Hematopoietic multipotent progenitor cell treated with erythropoietin and hydrocortisone succinate and interleukin-3 and kit ligand, for 4 days (in vitro differentiated cells): ENCODE data around the gene MEX3C.

ENCODE experiments used
- DNase-seq: peaks from one replicate; pipeline ENCODE4 v3.0.0-alpha.2; 2015

MEX3C gene

DNA sequence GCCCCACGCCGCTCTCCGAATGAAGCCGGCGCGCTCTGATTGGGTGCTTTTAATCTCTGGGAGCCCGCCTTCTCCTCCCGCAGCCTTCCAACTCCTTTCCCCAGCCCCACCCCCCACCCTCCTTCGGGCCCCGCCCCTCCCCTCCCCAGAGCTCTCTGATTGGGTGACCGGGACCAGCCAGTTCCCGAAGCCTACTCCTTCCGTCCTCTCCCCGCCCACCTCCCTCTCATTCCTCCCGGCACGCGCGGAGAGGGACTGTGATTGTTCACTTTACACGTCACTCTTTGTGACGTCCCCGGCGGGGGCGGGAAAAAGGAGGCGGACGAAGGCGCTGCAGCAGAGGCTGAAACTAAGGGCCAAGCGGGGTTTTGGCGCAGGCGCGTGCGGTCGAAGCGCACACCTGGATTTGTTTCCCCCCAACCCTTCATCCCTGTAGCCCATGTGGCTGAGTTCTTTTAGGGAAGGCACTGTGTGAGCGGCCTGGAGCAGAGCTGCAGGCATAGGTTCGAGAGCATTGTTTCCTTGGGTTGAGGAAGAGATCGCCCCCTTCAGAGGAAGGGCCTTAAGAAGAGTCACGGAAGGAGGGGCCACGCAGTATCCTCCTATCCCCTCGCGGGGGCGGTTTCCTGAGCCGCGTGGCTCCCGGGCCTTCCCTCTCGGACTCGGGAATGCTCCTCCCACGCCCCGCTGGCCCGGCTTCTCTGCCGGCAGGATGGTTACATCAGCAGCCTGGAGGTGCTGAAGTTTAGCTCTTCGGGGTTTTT, at the start of gene MEX3C:
Gene MEX3C, minus strand, starts transcription at position 21 of the 764 bp plus-strand sequence. CDS start 361 bp downstream, outside the sequence.
- DNase-seq: peak; percentile 100

DNA sequence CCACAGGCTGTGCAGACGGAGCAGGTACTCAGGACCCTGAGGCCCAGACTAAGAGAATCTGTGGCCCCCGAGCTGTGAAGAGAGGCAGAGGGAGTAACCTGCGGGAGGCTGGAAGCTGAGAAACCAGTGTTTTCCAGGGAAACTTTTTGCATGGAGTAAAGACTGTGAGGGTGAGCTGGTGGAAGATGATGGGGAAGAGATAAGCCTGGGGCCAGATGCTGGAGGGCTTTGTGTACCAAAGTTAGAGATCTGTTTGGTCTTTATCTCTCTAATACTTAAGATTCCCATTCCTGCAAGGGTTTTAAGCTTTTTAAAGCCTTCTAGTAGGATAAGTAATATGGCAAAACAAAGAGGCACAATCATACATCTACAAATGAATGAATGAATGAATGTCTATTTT, 43.7 kb upstream of the MEX3C start:
- DNase-seq: no peak

DNA sequence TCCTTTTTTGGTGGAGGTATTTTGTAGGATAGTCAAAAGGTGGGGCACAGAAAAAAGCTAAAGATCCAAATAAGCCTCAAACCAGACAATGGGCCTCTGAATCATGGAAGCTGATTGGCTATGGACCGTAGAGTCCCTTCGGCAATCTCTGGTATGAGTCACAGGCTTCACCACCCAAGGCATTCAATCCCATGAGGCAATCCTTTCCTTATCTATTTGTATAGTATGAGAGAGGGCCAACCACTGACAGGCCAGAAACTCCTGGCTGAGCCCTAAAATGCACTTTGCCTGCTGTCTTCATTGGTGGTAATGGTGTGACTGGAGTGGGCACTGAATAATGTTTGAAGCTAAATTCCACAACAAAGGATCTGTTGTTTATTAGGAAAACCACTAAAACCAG, 38.7 kb upstream of the MEX3C start:
- peak; percentile 54 for DNase-seq

DNA sequence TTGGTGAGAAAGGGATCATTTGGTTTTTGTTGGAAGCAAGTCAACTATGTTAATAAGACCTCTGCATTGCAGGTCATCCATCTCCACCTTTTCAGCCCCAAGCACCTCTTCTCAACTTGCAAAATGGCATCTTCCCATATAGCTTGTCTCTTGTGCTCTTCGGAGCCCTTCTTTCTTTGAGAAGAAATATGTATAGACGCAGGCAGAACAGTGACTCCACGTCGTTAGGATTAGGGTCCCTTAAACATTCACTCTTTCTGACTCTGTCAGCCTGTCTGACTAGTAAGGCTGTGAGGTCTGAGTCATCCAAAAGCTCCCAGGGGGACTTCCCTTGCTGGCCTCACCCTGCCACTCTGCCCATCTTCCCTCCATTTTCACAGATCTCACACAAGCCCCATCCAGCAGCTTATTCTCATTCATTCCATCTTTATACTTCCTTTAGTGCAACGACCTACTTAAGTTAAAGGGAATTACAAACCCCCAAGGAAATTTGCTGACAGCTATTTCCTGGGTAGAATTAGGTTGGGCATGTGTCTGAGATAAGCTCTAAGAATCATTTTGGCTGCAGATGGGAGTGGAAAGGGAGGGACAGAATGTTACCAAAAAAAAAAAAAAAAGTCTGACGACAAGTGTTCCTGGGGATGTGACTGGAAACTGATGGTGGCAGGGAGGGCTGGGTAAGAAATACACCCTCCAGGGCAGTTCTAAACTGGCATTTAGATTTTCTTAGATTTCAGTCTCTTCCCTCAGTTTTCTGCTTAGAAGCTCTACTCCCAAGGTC, 37.7 kb upstream of the MEX3C start:
- peak; percentile 40 for DNase-seq

DNA sequence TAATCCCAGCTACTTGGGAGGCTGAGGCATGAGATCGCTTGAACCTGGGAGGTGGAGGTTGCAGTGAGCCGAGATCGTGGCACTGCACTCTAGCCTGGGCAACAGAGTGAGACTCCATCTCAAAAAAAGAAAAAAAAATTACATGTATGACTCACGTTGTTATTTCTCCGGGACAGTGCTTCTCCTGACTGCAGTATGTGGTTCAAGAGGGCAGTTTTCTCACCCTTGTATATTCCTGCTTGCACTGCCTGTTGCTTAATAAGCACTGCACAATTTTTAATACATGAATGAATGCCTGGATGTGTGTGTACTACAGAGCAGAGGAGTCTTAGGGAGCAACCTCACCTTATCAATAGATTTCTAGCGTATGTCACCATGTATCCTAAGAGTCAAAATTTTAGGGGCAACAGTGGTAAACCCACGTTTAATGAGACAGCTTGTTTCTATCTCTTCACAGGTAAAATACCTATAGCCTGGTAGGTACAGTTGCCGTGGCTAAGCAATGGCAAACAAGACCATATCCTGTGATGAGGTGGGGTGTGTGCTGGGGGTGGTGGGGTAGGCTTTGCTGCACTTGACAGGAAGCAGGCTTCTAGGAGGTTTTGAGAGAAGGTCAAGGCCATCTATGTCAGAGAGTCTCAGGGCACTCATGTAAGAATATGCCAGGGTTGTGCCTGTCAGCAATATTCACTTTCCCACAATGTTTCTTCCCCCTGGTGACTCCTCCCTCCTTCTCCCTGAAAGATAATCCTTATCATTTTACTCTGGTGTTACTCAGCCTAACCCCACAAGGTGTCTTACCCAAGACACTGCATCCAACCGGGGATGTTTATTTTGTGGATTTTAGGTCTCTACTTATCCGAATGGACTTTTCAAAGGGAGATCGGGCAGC, 36.9 kb upstream of the MEX3C start:
- peak; percentile 2 for DNase-seq

DNA sequence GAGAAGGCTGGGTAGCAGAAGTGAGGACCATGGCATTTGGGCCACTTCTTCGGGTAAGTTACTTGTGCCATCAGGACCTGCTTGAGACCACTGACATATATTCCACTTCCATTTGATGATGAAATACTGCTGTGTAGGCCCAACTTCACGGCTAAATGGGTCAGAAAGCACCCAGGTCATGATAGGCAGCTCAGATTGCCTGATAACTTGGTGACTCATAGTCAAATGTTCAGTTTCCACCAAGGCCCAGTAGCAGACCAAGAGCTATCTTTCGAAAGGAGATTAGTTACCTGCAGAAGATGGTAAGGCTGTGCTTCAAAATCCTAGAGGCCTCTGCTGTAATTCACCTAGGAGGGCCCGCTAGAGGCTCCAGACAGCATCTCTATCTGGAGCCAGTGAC, 31.8 kb upstream of the MEX3C start:
- no peak for DNase-seq

DNA sequence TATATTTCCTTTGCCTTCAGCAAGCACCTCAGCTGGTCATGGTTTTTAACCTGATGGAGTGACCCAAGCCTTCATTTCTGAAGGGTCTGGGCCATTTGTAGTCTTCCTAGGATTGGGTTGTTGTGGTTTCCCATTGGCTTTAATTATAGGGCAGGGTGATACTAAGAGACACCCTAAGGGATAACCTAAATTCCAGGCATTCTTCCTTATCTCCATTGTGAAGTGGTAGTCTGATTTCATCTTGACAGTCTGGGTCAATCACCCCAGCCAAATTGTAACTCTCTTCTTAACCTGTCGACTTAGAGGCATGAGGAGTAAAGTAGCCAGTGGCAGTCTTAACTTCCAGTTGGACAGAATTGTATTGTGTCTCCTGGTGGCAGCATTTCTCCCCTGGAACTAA, 30.2 kb upstream of the MEX3C start:
- no peak for DNase-seq

DNA sequence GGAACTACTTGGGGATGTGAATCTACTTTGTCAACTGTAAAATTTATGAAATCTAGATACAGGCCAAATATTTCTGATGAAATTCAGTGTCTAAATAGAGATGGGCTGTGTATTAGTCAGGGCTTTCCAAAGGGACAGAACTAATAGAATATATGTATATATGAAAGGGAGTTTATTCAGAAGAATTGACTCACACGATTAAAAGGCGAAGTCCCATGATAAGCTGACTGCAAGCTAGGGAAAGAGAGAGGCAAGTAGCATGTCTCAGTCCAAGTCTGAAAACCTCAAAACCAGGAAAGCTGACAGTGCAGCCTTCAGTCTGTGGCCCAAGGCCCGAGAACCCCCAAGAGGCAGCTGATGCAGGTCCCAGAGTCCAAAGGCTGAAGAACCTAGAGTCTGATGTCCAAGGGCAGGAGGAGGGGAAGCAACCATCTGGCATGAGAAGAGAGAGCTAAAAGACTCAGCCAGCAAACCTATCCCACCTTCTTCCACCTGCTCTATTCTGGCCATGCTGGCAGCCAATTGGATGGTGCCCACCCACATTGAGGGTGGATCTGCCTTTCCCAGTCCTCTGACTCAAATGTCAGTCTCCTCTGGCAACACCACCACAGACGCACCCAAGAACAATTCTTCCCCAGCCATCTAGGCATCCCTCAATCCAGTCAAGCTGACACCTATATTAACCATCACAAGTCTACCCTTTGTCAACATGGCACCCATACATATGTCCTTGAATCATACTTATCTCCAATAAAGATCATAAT, 29.3 kb upstream of the MEX3C start:
- no peak for DNase-seq

DNA sequence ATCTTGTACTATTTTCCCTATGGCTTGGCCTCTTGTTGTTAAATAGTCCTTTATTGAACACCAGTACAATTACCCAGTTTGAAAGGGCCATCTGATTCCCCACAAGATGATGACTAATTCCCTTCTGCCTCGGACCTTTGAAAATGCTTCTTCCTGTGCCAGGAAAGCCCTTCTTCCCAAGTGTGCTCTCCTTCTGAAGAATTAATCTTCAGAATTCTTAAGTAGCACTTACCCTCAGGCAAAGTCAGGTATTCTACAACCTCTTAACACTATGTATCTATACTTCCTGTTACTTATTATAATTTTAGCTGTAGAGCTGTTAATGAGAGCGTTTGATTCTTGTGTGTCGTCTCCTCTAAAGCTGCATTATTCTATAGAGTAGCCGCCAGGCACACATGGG, 28.6 kb upstream of the MEX3C start:
- DNase-seq: no peak

DNA sequence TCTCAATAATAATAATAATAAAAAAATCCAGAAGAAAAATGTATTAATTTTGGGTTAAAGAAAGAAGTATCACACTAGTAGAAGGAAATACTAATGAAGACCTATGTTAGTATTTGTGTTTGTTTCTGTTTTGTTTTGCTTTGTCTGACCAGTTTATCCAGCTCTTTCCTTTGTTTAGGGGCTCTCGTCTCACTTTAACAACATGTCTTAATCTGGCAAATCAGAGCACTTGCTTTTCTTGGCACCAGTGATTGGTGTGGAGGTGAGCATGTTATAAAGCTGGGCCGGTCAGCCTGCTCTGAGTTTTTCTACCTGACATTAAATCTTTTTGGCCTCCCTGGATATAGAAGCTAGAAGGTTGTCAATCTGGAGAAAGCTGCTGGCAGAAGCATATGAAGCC, 15.1 kb upstream of the MEX3C start:
- DNase-seq: no peak

DNA sequence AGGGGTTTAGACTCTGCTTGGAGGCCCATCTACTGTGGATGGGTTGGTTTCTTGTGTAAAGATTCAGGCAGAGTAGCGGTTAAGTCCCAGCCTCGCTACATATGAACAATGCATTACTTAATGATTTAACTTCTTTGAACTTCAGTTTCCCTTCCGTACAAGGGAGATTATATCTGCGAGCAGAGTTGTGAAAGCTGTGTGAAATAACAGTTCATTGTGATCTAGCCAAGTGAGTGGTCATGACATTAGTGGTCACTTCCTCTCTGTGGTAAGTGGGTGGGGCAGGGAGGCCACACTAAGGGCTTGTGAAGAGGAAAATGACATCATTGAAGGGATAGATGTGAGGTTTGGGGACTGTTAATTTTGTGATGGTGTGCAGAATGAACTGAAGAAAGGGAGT, 14.1 kb upstream of the MEX3C start:
- DNase-seq: peak; percentile 95

DNA sequence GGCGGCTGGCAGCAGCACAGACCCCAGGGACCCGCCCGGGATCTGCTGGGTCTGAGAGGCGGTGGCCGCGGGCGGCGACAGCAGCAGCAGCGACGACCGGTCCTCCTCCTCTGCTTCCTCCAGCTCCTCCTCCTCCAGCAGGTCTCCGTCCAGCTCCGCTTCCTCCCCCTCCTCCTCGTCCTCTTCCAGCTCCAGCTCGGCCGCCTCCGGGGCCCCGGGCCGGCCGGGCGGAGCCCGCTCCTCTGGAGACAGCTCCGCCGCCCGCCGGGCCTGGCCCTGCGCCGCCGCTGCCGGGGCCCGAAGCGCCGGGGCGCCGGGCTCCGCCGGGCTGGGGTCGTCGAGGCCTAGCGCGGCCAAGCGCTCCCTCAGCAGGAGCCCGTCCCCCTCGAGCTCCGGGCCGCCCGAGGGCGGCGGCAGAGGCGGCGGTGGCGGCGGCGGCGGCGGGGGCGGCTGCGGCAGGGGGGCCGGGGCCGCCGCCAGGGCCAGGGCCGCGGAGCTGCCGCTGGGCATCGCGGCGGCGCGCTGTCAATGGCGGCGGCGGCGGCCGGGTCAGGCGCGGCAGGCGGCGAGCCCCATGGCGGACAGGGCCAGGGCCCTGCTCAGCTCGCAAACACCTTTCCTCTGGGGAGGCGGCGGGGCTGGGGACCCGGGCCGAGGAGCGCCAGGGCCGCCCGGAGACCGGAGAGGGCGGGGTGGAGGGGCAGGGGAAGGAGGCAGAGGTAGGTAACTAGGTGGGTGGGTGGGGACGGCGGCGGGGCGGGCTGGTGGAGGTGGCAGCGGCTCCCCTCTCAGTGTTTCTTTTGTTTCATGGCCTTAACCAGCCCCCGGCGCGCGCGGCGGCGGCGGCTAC, 445 bp downstream of the MEX3C start:
- peak; percentile 76 for DNase-seq

DNA sequence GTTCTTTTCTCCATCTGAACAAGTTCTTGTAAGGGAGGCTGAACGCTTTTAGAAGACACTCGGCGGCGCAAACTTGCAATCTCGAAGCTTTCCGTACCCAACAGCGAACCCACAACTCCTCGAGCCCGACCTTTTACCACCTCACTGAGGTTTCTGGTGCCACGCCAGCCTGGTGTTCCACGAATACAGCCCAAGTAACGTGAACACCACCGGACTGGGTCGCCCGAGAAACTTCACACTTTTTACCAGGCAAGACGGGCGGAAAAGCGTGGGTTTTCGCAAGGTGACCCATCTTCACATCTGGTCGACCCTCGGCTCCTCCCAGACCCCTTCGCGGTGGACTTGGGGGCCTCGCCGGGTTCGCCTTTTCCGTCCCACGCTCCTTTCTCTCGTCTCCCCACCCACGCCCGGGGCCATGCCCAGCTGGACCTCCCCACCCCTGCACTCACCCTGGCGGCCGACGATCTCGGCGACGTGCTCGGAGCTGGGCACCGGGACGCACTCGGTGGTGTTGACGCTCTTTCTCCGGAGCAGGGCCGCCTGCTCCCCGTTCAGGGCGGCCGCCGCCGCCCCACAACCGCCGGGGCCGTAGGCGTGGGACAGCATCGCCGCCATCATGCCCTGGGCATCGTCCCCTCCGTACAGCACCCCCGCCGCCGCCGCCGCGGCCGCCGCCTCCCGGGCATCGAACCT, 1.2 kb downstream of the MEX3C start:
- DNase-seq: peak; percentile 57

DNA sequence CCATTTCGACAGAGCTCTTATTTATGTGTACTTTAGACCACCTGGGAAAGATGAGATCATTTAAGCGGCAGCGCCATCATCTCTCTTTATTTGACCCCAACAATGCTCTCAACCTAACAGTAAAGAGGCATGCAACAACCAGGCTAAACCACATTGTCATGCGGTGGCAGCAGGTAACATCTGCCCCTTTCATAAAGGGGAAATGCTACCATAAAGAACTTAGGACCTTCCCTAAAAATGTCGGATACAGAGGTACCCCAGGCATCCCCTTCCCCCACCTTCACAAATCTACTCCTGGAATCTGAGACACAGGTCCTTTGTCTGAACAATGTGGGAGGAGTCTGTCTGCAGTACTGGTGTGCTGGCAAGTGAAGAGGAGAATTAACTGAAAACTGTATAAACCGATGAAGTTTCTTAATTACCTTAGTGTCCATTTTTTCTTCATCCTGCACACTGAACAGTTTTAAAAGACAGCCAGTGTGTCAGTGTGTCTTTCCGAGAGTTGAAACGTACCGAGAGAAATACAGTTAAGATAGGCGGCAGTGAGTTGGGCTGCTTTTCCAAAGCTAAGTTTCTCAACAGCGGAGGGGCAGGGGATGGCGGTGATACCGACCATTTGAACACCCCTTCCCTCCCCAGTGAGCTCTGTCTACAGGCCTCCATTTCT, 1.9 kb downstream of the MEX3C start:
- DNase-seq: peak; percentile 75

DNA sequence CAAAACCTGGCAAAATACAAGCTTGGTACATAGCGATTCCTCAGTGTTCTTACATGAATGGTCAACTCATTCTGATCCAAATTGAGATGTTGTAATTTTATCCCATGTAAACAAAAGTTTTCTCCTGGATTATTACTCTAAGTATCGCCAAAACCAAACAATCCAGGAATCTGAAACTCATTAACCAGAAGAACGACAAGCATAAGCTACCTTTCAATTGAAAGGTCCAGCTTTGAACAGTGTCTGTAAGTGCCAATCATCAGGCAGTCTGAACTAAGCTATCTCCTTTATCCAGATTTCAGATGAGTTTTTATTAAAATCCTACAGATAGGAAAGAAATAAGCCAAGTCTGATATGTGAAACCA, 2.4 kb downstream of the MEX3C start:
- DNase-seq: no peak

DNA sequence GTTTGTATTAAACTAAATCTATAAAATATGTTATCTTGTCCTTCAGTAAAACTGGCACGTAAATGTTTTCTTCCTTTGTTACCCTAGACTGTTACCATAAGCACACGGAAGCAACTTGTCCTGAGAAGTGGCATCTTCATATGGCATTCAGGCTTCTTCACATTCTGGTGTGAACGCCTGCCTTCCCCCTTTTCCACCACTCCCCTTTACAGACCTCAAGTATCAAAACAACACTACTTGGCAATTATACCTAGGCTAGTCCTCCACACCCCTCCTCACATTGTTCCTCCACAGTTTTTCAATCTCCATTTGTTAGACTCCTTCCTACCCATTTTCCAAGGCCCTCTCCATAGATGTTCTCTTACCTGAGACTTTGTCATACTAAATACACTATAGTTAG, 2.9 kb downstream of the MEX3C start:
- peak; percentile 32 for DNase-seq

DNA sequence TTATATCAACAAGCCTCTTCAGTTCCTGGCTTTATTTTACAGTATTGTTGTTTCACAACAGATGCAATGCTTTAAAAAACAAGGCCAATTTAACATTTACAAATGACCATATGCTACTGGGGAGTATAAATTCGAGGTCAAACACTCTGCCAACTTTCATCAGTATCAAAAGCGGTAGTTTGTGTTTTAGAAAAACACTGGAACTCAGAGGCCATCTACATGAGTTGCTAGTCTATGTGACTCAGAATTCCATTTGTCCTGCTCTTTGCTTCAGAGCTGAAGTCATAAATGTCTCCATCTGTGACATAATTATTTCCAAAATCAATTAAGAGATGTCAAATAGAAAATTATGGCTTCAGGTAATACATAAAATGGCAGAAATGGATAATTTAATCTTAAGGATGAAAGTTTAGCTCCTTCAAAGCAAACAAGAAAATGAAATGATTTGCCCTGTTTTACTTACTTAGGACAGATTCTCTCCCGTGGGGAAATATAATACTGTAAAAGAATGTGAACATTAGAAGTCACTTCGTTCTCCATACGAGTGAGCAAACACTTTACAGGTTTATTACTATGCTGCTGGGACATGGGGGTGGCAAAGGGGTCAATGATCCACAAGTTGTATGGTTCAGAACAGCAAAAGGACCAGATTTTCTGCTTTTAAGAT, 3.7 kb downstream of the MEX3C start:
- DNase-seq: no peak

DNA sequence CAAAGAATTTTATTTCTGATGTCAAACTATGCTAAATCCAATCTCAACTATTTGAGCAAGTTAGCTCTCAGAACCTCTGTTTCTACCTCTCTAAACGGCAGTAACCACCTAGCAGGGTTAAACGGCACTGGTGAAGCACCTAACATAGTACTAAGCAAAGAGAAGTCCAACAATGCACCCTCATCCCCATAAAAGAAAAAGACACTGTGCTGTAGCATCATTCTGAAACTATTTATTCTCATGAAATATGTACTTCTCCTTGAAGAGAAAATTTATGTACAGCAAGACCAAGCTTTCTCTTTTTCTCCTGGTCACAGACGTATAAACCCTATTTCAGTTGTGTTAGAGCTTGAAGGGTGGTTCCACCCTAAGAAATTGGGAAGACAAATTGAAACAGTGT, 4.8 kb downstream of the MEX3C start:
- DNase-seq: no peak

DNA sequence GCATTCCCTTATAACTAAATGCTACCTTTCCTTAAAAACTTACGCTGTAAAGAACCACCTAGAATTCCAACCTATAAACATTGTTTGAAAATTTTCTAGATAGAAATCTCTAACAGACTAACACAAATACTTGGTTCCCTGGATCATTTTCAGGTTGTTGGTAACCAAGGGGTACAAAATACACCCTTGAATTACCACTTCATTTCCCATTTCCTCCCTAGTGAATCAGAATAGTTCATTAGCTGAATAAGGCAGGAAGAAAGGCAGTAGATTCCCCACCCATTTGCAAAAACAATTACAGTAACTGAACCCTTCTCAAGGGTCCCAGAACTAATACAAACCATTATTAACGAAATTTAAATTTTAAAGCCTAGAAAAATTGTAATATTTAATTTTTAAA, 5.5 kb downstream of the MEX3C start:
- DNase-seq: no peak
